ENCODE results near the gene THADA.

THADA gene

GRCh38 chr2:43355399-43355798 lies 240.4 kb downstream of the THADA start:
- DNase-seq (ENCODE audit: low spot score), result no peak

- no peak for DNase-seq (ENCODE audit: low spot score)
These were observed 245.9 kb downstream of the THADA start for GRCh38 chr2:43349904-43350303.

GRCh38 chr2:43348908-43349661 lies 246.8 kb downstream of the THADA start:
- DNase-seq (ENCODE audit: low spot score), result no peak

- DNase-seq (ENCODE audit: low spot score), result no peak
These were observed 248.1 kb downstream of the THADA start for GRCh38 chr2:43347746-43348145.

GRCh38 chr2:43346602-43347567 lies 249.0 kb downstream of the THADA start:
- DNase-seq (ENCODE audit: low spot score), result no peak

GRCh38 chr2:43345872-43346271 lies 250.0 kb downstream of the THADA start:
- DNase-seq (ENCODE audit: low spot score), result no peak

- no peak for DNase-seq (ENCODE audit: low spot score)
These were observed 250.4 kb downstream of the THADA start for GRCh38 chr2:43345391-43345813.

- no peak for DNase-seq (ENCODE audit: low spot score)
These were observed 250.9 kb downstream of the THADA start for GRCh38 chr2:43344868-43345373.

- no peak for DNase-seq (ENCODE audit: low spot score)
These were observed 252.1 kb downstream of the THADA start for GRCh38 chr2:43343573-43344304.

GRCh38 chr2:43341959-43342757 lies 253.7 kb downstream of the THADA start:
- no peak for DNase-seq (ENCODE audit: low spot score)

- no peak for DNase-seq (ENCODE audit: low spot score)
These were observed 254.9 kb downstream of the THADA start for GRCh38 chr2:43340945-43341356.

GRCh38 chr2:43340066-43340465 lies 255.8 kb downstream of the THADA start:
- no peak for DNase-seq (ENCODE audit: low spot score)

- DNase-seq (ENCODE audit: low spot score), result no peak
These were observed 262.1 kb downstream of the THADA start for GRCh38 chr2:43333656-43334144.

- no peak for DNase-seq (ENCODE audit: low spot score)
These were observed 262.7 kb downstream of the THADA start for GRCh38 chr2:43333101-43333655.

GRCh38 chr2:43332653-43333052 lies 263.2 kb downstream of the THADA start:
- no peak for DNase-seq (ENCODE audit: low spot score)

GRCh38 chr2:43331422-43331821 lies 264.4 kb downstream of the THADA start:
- no peak for DNase-seq (ENCODE audit: low spot score)

GRCh38 chr2:43329637-43330036 lies 266.2 kb downstream of the THADA start:
- no peak for DNase-seq (ENCODE audit: low spot score)

GRCh38 chr2:43328832-43329231 lies 267.0 kb downstream of the THADA start:
- no peak for DNase-seq (ENCODE audit: low spot score)

GRCh38 chr2:43328133-43328532 lies 267.7 kb downstream of the THADA start:
- DNase-seq (ENCODE audit: low spot score), result no peak

- no peak for DNase-seq (ENCODE audit: low spot score)
These were observed 268.7 kb downstream of the THADA start for GRCh38 chr2:43327119-43327518.

Measured in activated CD4-positive, alpha-beta T cell treated with anti-CD3 and anti-CD28 coated beads, Interleukin-2, Interleukin-4, amounts not matched to agents 100 ng/mL and 50 ng/mL, durations not matched to agents 16 hours and 8 hours (primary cell).